HepG2 (cell line): Measurements from ENCODE around the gene ZFP64. TPM values are rescaled to one million over a fixed set of nuclear protein-coding genes. Genes with fewer than 3 reads are reported as not detected.

Experiments used
- ARHGAP35 ChIP-seq: sonication (generic); formaldehyde crosslinking; IDR thresholded peaks from 2 replicates; pipeline ENCODE4 v1.9.0; 2022; ENCODE audit warnings: mild to moderate bottlenecking, inconsistent platforms, moderate library complexity, missing genetic modification reagents, borderline replicate concordance
- ATF3 ChIP-seq: sonication (generic); formaldehyde crosslinking; IDR thresholded peaks from 2 replicates; pipeline ENCODE4 v1.4.0; 2020; ENCODE audit warnings: missing genetic modification reagents
- CENPT ChIP-seq: sonication (generic); formaldehyde crosslinking; IDR thresholded peaks from 2 replicates; pipeline ENCODE4 v1.8.0; 2022; ENCODE audit warnings: low read depth, mild to moderate bottlenecking, moderate library complexity, missing genetic modification reagents
- CREBL2 ChIP-seq: sonication (generic); formaldehyde crosslinking; IDR thresholded peaks from 2 replicates; pipeline ENCODE4 v1.8.1; 2023; ENCODE audit warnings: missing genetic modification reagents, mild to moderate bottlenecking, borderline replicate concordance
- ELK4 ChIP-seq: sonication (generic); formaldehyde crosslinking; IDR thresholded peaks from 2 replicates; pipeline ENCODE4 v1.9.0; 2021; ENCODE audit warnings: missing genetic modification reagents, borderline replicate concordance
- GATA4 ChIP-seq: sonication (generic); IDR thresholded peaks from 2 replicates; pipeline ENCODE4 v1.6.1; 2016; ENCODE audit warnings: antibody characterized with exemption, low read depth, borderline replicate concordance
- GRHL1 ChIP-seq: sonication (generic); formaldehyde crosslinking; conservative IDR thresholded peaks from 2 replicates; pipeline ENCODE4 v1.8.0; 2022; ENCODE audit warnings: missing genetic modification reagents
- HIC2 ChIP-seq: sonication (generic); formaldehyde crosslinking; IDR thresholded peaks from 2 replicates; pipeline ENCODE4 v1.9.0; 2022; ENCODE audit warnings: low read depth, missing genetic modification reagents
- KMT2B ChIP-seq: IDR thresholded peaks from 2 replicates; pipeline ENCODE4 v1.6.1; 2016; ENCODE audit warnings: missing genetic modification reagents, missing compliant biosample characterization
- MAX ChIP-seq: IDR thresholded peaks from 2 replicates; pipeline ENCODE4 v1.6.1; 2012; ENCODE audit warnings: inconsistent platforms
- PAXIP1 ChIP-seq: sonication (generic); formaldehyde crosslinking; conservative IDR thresholded peaks from 2 replicates; pipeline ENCODE4 v1.4.0; 2020; ENCODE audit warnings: mild to moderate bottlenecking, missing genetic modification reagents, moderate library complexity
- PLSCR1 ChIP-seq: sonication (generic); formaldehyde crosslinking; IDR thresholded peaks from 2 replicates; pipeline ENCODE4 v1.5.0; 2020; ENCODE audit warnings: missing genetic modification reagents, mild to moderate bottlenecking, borderline replicate concordance
- SKI ChIP-seq: fragments of 450-650 bp; IDR thresholded peaks from one replicate; pipeline ENCODE4 v1.6.1; 2018; ENCODE audit warnings: mild to moderate bottlenecking; ENCODE audit not compliant: partially characterized antibody
- SYNCRIP ChIP-seq: fragments of 200-400 bp; formaldehyde crosslinking; IDR thresholded peaks from 2 replicates; pipeline ENCODE4 v1.6.1; 2018; ENCODE audit warnings: mild to moderate bottlenecking, low read depth, low read length; ENCODE audit not compliant: insufficient read depth
- TBX3 ChIP-seq: fragments of 450-650 bp; IDR thresholded peaks from 2 replicates; pipeline ENCODE4 v1.6.1; 2017; ENCODE audit warnings: antibody characterized with exemption, mild to moderate bottlenecking, inconsistent platforms, borderline replicate concordance
- ZNF564 ChIP-seq: sonication (generic); formaldehyde crosslinking; IDR thresholded peaks from 2 replicates; pipeline ENCODE4 v1.8.1; 2023; ENCODE audit warnings: mild to moderate bottlenecking, missing genetic modification reagents
- polyA plus RNA-seq, 8 experiments: library from polyadenylated mRNA; depleted of rRNA in 3 of 8; stranded (reverse) in 7 of 8; unstranded in 1 of 8; fragments of >200 nt; fragmentation: Illumina TruSeq in 4 of 8; extraction: Trizol in 4 of 8; gene quantifications; 2 replicates each; pipeline versions ENCODE4 v1.2.1 to v1.2.3, GENCODE V29; 2011 to 2016; ENCODE audit warnings: low read depth in 4 of 8, missing spikeins in 1 of 8, mixed read lengths in 1 of 8; ENCODE audit not compliant: insufficient read depth in 1 of 8
- total RNA-seq, 5 experiments: library from RNA; depleted of rRNA; stranded (reverse); fragments of >200 nt; fragmentation: Illumina TruSeq; extraction: Trizol; gene quantifications; 2 replicates each; pipeline ENCODE4 v1.2.3, GENCODE V29; 2016; ENCODE audit warnings: low read depth in 1 of 5

ZFP64 gene
- total and polyA plus RNA-seq, 2 of the 13 experiments (the other 11 are each of a cell fraction or from before 2014, with no cell fraction given), result 12.0 to 24.3 TPM

GRCh38 chr20:52231230-52231746 is 39.7 kb upstream of the ZFP64 start (continued):
- no peak for TF ChIP-seq GRHL1 (CRISPR knock-in tag)
- TF ChIP-seq ATF3 (CRISPR knock-in tag), result no peak
- no peak for TF ChIP-seq ELK4
- TF ChIP-seq PAXIP1 (CRISPR knock-in tag), result peak; percentile 95
- no peak for TF ChIP-seq SKI
- TF ChIP-seq TBX3, result no peak
- no peak for TF ChIP-seq HIC2 (CRISPR knock-in tag)
- no peak for TF ChIP-seq ARHGAP35 (CRISPR knock-in tag)
- no peak for TF ChIP-seq SYNCRIP
- TF ChIP-seq CREBL2 (CRISPR knock-in tag), result no peak
- no peak for TF ChIP-seq CENPT (CRISPR knock-in tag)
- TF ChIP-seq GATA4, result no peak
- no peak for TF ChIP-seq ZNF564
- TF ChIP-seq KMT2B (CRISPR knock-in tag), result no peak
- TF ChIP-seq PLSCR1 (CRISPR knock-in tag), result no peak
- peak; percentile 52; the same call in 1 of the 2 replicates for TF ChIP-seq MAX
